GM12872 (cell line): Measurements from ENCODE around the gene BZW1.

Experiments used
- CTCF ChIP-seq: IDR thresholded peaks from 3 replicates; pipeline ENCODE4 v1.5.1; 2011; ENCODE audit warnings: low read depth, mild to moderate bottlenecking, low read length, moderate library complexity; ENCODE audit not compliant: insufficient read depth

BZW1 gene

GRCh38 chr2:200811333-200812121 lies at the start of gene BZW1:
Gene BZW1 (plus strand): TSS chr2:200811910. CDS start chr2:200813218, 1,308 bp downstream.
- no peak for TF ChIP-seq CTCF

GRCh38 chr2:200762127-200762526 lies 49.6 kb upstream of the BZW1 start:
- no peak for TF ChIP-seq CTCF

DNA sequence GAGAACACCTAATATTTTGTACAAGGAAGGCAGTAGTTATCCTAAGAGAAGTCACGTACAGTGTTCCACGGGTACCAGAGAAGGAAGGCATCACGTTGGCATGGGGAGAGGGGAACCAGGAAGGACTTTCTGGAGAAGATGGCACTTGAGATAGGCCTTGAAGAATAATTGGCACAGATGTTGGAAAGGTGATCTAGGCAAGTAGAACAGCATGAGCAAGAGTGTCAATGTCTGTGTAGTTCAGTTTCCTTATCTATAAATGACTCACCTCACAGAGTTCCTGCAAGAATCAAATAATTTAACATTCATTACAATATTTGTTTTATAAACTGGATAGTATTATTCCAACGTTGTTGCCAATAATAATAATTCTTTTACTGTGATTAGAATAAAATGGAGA lies 48.3 kb upstream of the BZW1 start:
- TF ChIP-seq CTCF: no peak

DNA sequence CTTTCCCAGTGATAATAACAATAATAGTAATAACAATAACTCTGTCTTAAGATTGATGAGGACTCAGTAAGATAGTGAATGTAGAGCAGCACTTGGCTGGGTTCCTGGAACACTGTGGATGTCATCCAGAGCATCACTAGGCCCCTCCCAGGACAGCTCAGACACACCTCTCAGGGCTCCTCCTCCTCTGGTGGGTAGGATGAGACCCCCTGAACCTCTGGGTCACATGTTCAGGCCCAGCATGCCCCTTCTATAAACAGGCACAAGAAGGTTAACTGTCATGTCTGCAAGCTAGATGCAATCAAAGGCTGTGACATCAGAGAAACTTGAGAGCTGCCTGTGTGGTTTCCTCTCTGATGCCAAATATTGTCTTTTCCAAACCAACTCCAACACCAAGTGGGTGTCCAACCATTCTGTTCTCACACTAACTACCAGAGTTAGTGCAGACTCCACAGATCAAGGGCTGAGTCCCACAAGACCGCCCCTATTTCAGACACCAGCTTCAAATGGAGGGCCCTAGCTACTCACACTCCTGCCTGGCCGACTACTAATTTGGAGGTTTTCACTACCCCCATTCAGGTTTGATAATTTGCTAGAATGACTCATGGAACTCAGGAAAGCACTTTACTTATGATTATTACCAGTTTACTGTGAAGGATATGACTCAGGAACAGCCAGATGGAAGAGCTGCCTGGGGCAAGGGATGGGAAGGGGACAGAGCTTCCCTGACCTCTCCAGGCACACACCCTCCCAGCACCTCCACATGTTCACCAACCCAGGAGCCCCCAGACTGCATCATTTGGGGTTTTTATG lies 46.4 kb upstream of the BZW1 start:
- TF ChIP-seq CTCF: no peak

- no peak for TF ChIP-seq CTCF
These were observed 45.6 kb upstream of the BZW1 start for GRCh38 chr2:200765995-200766660.

DNA sequence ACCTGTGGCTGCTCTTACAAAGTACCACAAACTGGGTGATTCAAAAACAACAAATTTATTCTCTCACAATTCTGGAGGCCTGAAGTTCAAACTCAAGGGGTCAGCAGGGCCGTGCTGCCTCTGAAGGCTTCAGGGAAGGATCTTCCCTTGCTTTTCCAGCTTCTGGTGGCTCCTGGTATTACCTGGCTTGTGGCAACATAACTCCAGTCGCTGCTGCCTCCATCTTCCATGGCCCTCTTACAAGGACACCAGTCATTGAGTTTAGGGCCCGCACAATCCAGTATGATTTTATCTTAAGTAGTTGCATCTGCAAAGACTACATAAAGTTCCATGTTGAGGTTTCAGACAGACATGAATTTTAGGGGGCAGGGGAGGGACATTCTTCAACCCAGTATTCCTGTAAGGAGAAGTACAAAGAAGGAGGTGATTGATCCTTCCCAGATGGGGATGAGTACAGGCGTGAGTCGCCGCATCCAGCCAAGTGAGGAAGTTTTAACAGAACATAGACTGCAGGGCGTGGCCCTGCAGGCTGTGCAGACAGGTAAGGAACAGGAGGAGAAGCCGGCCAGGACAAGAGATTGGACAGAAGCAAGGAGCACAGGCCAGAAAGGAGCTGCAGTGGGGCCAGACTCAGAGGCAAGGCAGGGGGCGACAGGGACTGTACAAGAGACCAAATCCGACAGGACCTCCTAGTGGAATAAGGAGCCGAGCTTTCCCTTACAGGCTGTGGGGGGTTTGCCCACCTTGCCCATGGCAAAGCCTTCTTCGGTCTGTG lies 44.4 kb upstream of the BZW1 start:
- no peak for TF ChIP-seq CTCF
